AG20443 (cell line): ENCODE results near the gene CTNND2.
"Not testable (repeated sequence)": the region's sequence is repeated elsewhere in the genome, so short reads cannot be mapped to it uniquely, and the experiment has no call there.

Source experiments
- DNase-seq: peaks from one replicate; pipeline ENCODE4 v3.0.0; 2012; ENCODE audit warnings: low spot score, mixed read lengths

The CTNND2 gene

DNA sequence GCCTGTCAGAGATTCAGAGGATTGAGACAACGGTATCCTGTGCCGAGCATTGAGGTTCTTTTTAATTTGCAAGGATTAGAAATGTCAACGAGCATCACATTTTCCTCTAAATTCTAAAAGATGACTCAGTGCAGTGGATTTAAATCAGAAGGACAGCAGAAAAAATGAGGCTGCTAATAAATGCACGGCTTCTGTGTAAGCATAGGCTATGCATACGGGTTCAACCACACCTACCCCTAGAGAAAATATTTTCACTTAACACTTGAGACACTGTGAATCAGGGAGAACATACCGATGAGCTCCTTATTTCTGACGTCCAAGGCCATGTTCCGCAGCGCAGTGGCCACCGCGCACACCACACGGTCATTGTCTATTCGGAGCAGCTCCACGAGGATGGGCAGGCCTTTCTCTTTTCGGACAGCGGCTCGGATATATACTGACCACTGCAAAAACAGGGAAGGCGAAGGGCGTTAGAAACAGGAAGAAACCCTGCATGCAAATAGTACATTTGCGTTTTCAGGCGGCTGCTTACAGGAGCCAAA is 821.8 kb downstream of the CTNND2 start:
- no peak for DNase-seq

DNA sequence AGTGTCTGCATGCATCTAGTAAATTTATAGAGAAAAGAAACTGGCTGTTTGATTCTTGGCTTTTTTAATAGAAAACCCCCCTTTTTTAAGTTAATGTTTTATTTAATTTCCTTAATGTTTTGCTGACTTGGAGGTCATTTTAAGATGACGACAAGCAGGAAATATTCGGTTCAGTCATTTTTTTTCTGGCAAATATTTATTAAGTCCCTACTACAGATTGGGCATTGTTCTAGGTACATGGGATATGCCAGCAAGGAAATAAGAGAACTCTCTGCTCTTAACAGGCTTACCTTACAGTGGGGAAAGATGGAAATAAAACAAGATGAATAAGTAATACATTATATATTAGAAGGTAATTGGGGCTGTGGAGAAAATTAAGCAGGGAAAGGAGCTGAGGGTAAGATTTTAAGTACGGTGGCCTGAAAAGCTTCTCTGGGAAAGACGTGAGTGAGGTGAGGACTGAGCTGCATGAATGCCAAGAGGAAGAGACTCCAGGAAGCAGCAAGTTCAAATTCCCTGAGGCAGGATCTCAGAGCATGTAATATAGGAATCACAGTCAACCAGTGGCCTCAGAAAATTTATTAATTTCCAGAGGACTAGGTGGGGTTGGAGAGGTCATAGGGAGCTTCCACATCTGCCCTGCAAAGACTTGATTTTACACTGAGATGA is 827.2 kb downstream of the CTNND2 start:
- no peak for DNase-seq

DNA sequence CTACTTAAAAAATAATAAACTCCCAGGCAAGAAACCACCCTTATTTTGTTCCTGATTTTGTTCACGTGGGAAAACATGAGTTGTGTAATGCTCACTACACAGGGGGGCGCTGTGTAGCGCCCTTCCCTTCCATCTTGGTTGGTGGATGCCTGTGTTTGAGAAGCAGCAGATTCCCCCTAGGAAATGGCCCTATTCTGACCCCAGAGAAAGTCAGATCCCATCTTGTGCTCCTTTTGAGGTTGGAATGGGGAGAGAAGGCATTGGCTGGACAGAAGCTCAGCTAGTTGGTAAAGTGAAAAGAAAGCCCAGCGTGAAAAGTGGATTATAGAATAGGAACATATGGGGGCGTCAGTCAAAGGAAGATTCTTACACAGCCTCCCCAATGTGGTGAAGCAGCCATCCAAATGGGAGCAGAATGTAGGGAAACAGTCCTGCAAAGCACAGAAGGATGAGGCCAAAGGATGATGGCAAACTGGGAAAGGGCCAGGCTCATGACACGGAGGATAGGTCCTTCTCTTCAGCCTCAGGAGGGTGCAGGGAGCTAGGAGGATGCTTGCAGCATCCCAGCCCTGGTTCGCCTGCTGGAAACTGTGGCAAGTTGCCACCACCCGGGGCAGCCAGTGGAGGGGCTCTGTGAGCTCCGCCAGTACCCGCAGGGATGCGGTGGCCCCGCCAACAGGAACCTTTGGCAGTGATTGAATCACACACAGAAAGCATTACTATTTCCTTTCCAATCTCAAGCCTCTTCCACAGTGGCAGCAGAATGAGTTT is 829.0 kb downstream of the CTNND2 start:
- DNase-seq: no peak

DNA sequence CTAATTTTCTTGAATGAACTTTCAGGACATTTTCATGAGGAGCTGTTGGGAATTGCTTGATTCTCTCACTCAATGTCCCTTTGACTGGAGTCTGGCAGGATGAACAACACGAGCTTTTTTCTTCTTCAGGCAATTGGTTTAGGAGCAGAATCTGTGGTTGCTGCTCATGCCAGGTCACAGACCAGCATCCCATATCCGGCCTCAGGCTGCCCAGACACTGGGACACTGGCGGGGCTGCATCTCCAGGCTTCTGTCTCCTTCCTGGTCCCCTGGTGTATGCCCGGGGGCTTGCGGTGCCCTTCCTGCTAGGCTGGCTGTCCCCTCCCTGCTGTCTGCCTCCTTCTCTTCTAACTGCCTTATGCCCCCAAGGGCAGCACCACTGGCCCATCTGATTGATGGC is 831.7 kb downstream of the CTNND2 start:
- DNase-seq: no peak

DNA sequence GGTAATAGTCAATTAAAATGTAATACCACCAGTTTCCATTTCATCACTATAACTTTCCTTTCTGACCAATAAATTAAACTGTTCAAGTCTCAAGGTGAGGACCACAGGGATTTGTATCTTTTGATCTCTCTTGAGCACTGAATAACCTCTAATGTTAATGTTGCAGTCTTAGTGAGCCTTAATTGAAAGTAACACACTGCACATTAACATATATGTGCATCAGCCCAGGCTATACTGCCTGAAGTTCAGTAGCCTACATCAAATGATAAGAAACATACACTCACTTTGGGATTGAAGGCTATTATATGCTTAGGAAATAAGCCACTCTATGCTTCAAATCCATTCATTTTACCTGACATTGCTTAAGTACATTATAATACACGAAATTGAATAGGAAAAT is 832.2 kb downstream of the CTNND2 start:
- no peak for DNase-seq

DNA sequence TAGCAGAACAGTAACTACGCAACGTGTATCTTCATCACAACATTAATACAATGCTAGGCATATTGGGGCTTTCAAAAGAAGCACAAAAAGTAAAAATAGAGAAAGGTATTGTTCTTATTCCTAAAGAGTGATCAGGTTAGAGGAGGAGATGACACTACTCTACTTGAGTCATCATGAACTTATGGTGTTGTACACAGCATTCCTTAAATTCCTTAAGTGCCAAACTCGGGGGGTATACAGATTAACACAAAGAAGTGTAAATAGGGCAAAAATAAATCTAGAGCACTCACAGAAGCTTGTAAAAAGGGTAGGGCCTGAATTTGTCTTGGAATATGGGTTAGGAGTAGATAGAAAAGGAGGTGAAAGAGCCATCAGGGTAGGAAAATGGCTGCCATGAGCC is 835.2 kb downstream of the CTNND2 start:
- DNase-seq: no peak

DNA sequence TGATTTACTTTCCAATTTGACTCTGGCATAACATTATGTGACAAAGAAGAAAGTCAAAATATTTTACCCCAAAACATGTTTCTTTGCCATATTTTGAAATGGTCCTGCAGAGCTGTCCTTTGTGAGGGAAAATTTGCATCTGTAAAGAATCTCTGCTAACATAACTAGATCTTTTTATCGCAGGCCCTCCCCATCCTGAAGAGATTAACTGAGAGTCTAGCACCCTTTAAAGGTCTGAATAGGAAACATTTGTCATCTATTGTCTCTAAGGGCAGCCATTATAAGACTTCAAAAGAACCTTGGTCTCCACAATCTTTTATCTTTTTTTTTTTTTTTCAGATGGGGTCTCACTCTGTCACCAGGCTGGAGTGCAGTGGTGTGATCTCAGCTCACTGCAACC is 838.5 kb downstream of the CTNND2 start:
- not testable (repeated sequence) for DNase-seq

DNA sequence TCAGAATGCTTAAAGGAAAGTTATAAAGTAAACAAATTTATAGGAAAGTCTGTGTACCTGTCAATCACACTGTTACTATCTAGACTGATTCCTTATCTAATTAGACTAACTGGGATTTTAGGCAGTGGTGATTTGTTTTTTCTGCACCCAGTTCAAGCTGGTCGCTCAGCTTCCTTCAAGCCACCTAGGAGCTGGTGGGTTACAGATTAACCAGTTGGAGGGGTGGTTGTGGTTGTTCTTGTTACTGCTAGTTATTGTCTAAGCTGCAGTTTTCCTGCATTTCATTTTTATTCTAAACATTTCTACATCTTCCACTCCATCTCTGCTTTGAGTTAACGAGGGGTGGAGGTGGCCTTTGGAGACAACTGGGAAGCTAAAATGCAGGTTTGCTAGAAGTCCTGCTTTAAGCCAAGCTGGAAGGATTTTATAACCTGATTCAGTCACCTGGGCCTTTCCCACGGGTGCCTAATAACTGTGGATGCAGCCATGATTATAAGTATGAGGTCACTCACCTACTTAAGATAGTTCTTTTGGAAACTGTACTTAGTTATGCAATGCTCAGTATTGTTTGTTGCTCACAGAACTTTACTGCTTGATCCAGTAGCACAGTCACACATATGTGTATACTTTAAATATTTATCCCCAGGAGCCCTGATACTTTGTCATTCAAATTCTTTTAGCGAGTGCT is 839.3 kb downstream of the CTNND2 start:
- DNase-seq: no peak

DNA sequence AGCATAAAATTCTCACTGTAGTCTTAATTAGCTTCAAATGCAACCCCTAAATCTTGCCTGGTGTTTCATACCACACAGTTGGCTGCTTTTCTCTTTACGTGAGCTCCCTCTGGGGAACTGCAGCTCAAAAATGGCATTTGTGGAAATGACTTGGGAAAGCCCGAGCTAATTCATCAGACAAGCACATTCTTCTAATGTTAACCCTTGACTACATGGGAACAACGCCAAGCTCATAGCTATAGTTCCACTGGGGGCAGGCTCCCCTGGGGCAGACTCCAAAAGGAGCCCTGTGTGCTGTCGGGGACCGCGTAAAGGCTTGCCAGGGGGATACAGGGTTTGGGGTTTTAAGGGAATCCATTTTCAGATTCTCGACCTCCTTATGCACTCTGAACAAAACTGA is 841.8 kb downstream of the CTNND2 start:
- DNase-seq: no peak

DNA sequence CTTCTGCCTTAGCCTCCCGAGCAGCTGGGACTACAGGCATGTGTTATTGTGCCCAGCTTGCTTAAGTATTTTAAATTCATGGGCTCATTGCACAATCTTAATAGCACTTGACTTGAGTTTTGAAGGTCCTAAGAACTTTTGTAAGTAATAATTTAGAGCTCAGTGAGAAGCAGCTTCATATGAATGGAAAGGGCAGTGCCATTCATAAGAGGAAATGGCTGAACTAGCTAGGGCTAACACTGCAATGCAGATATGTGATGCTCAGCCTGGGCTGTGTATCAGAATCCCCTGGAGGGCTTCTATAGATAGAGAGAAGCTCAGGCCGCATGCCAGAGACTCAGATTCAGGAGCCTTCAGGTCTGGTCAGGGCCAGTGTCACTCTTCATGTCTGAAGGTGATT is 847.7 kb downstream of the CTNND2 start:
- DNase-seq: no peak

DNA sequence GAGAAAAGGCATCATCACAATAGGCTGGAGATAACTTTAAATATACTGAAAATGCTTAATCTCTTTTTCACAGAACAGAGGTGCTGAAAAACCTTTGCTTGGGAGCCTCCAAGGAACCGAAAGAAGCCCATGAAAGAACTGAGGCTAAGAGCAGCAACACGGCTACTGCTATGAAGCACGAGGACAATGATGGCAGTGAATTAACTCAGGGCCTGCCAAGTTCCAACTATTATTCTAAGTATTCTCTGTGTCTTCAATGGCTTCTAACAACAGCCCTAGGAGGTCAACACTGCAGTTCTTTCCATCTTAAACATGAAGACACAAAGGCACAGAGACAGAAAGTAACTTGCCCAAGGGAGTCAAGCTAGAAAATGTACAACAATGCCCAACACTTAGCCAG is 850.2 kb downstream of the CTNND2 start:
- no peak for DNase-seq

DNA sequence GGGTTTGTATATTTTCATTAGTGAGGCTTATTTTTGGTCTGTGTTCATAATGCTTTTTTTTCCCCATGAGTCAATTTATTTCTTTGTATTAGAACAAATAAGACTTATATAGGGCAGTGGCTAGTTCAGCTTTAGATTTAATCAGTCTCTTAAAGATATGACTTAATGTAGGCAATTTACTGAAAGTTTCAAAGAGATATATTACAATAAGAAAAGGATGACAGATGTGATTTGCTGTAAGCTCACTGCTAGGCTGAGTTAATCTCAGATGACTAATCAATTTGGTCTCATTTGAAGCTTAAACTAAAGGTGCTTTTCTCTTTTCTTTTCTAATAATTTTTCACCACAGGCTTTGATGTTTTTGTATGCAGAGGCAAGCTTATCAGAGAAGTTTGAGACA is 851.4 kb downstream of the CTNND2 start:
- DNase-seq: no peak

DNA sequence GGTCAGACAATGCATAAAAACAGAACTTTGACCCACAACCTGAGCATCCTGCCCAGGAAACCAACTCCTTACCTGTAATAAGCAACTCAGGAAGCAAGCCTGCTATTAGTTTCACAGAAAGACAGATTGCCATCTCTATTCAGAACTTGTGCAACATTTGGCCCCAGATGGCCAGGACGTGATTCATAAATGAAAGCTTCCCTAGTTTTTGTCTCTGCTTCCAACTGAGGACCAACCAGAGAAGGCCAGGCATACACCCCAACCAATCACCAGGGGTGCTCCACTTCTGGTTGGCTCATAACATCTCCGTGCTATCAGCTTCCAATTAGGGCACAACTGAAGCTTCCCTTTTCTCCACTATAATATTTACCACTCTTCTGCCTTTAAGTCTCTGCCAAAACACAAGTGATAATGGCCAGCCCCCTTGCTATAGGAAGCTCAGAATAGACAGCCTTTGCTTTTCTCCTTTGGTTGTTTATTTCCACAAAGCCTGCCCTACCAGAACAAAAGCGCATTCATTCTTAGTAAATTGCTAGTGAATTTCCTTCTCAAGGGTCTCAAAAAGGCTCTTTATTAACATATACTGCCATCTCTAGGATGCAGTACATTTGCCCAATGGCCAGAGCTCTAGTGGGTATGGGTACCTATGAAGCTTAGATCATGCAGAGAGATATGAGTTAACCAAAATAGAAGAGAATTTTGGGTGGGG is 853.5 kb downstream of the CTNND2 start:
- peak; percentile 19 for DNase-seq

DNA sequence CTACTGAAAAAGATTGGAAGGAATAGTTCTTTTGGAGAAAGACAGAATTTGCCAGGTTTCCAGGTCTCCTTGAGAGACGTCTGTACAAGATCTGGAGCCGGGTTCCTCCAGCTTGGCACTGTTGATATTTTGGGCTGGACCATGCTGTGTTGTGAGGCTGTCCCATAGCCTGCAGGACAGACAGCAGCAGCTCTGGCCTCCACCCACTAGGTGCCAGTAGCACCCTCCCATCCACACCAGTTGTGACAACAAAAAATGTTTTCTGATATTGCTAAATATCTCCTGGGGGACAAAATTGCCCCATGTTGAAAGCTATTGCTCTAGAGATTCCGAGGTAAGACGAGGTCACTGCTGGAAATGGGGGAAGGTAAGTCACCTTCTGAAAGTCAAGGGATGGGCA is 855.5 kb downstream of the CTNND2 start:
- DNase-seq: no peak

DNA sequence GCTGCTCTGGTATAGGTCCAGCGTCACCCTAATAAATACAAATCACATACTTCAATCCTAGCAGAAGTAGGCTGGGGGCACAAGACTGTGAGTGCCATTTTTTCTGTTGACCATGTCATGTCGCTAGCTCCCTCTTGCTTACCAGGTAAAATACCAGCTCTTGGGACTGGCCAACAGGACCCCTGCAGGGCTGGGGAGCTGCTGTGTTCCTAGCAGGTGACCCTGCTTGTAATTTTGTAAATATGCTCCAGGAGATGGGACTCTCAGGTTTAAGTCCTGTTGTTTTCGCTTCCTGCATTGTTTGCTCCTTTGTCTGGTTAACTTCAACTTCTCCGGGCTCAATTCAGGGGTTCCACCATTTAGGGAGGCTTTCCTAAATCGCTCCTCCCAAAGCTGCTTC is 856.6 kb downstream of the CTNND2 start:
- no peak for DNase-seq

DNA sequence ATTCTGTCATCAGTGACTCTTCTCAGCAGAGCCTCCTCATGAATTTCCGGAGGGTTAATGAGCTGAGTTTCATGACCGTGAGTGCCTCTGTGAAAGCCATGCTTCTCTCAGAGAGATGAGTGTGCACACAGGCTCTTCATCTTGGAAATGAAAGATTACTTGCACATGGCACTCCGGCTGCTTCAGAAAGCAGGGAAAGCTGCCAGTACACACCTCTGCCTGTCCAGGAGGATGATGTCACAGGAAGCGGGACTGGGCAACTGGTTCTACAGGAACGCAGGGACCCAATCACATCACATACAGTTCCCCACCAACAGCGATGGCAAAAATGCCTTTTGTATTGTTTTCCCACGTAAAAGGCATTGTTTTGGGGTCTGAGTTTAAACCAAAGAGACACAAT is 857.2 kb downstream of the CTNND2 start:
- no peak for DNase-seq

DNA sequence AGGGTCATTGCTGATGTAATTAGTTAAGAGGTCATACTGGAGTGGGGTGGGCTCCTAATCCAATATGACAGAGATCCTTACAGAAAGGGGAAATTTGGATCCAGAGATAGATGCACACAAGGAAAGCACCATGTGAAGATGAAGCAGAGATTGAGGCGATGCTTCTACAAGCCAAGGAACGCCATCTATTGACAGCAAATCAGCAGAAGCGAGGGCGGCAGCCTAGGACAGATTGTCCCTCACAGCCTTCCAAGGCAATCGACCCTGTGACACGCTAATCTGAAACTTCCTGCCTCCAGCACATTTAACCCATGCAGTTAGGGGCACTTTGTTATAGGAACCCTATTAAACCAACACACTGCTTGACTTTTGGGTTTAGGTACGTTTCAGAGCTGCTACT is 858.1 kb downstream of the CTNND2 start:
- peak; percentile 26 for DNase-seq

DNA sequence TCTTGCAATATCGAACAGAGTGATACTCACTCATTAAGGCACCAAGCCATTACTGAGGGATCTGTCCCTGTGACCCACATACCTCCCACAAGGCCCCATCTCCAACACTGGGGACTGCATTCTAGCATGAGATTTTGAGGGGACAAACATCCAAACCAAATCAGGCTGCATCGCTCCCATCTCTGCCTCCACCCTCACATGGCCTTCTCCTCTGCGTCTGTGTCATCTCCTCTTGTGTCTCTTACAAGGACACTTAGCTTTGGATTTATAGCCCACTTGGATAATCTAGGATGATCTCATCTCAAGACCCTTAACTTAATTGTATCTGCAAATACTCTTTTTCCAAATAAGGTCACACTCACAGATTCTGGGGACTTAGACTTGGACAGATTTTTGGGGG is 858.8 kb downstream of the CTNND2 start:
- no peak for DNase-seq

DNA sequence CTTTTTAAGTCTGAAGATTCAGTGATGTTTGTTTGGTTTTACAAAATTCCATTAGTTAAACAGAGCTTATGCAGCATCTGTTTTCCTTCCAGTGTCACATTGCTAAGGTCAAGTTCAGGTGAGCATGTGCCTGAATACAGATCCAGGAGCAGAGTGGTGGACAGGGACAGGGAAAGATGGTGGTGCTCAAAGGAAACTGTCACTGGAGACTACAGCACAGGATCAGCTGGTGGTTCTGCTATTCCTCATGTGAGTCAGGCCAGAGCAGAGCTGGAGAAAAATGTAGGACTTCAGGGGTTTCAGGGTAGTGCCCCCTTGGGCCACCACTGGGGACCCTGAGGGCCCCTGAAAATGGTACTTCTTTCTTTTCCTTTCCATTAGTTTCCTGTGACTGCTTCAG is 859.7 kb downstream of the CTNND2 start:
- DNase-seq: no peak

DNA sequence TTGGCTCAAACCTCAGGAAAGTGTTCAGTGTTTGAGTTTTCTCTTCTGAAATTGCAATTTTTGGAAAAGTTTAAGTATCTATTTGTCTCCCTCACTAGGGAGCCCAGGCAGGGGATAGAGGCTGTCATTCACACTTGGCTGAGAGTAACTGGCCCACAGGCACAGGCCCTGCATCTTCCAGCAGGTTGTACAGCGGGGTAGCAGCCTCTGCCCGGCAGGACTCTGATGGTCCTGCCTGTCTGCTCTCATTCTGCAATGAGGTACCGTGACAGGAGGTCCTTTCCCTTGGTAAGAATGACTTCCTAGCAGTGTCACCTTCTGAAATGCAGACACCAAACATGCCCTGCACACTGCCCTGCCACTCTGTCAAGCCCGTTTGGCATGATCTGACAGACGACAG is 860.4 kb downstream of the CTNND2 start:
- no peak for DNase-seq

DNA sequence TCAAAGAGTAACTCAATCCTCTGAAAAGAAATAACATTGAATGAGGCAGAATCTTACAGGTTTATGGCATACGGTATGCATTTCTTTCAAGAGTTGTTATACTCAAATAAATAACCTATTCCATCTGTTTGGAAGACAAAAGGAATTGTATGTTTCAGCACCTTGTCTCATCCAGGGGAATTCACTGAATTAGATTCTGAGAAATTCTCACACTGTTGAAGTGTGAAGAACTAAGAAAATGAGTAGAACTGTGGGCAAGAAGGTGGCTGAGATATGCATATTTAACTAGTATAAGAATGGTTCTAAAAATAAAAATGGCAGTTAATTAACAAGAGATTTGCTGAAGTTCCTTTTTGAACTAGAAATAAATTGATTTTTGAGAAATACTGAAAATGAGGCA is 863.9 kb downstream of the CTNND2 start:
- no peak for DNase-seq

DNA sequence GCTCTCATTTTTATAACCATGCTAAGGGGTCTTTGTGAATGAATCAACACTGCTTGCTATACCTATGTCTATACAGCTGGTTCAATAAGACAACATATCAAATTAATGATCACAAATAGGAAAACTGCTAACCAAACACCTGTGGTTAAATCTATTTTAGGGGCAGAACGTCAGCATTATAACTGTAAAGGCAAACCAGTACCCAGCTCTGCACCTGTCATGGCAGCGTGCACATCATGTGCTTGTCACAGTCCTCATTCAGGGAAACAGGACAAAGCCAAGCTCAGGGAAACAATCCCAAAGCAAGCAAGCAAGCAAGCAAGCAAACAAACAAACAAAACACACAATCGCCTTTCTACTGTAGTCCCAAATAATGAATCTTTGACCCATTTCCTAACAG is 865.5 kb downstream of the CTNND2 start:
- no peak for DNase-seq
